Stimulated activated CD8-positive, alpha-beta memory T cell treated with anti-CD3 and anti-CD28 coated beads, Interleukin-7, amount 100 ng/mL, for 48 hours (primary cell): ENCODE measurements around the gene GLMN.
"Not testable (repeated sequence)": the region's sequence is repeated elsewhere in the genome, so short reads cannot be mapped to it uniquely, and the experiment has no call there.

Source experiments
- DNase-seq, 2 donors: peaks; one replicate each; pipeline ENCODE4 v3.0.0-alpha.2; 2020; ENCODE audit warnings: low read depth in 1 of 2; ENCODE audit errors: extremely low read depth in 1 of 2

GLMN gene

DNA sequence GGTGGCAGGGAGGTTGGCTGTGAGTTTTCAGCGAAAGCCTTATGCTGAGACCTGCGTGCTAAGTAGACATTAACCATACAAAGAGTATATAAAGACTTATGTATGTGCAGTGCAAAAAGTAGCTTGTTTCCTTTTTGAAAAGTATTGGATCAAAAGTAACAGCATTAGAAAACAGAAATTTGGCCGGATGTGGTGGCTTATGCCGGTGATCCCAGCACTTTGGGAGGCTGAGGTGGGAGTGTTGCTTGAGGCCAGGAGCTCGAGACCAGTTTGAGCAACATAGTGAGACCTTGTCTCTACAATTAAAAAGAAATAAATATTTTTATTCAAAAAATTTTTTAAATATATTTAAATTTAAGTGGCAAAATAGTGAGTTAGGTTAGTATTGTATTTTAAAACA lies 2.2 kb upstream of the GLMN start:
- DNase-seq, result no peak

DNA sequence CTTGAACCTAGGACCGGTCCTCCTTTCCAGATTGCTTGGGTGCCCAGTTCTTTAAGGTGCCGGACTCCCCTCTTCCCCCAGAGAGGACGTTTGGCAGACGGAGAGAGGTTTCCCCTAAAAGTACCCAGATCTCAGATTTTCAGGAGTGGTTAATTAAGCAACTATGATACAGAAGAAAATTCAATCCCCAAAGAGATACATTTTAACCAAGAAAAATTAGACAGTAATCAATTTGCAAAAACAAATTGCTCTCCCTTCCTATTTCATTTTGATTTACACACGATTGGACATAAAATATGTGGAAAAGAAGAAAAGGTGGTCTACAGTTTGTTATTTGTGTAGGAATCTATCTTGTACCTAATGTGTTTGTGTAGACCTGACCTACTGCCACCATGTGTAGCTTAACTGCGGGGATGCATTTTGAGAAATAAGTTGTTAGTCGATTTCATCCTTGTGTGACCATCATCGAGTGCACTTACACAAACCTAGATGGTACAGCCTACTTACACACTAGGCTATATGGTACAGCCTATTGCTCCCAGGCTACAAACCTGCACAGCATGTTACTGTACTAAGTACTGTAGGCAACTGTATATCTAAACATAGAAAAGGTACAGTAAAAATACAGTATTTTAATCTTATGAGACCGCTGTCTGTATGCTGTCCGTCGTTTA lies 827 bp upstream of the GLMN start:
- DNase-seq, result no peak

DNA sequence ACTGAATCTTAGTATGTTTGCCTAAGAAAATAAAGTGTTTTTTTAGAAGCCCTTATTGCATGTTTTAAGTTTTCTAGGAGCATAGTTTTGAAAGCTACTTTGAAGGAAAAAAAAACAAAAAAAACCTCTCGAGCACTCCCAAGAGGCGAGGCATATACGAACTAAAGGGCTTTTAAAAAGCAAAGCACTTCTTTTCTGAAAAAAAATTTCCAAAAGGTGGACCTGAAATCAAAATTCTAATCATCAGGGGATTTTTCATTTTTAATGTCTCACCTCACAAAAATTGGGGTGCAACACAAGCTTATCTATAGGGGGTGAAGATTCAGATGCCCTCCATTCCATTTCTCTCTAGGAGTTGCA lies 594 bp downstream of the GLMN start:
- DNase-seq, result no peak

DNA sequence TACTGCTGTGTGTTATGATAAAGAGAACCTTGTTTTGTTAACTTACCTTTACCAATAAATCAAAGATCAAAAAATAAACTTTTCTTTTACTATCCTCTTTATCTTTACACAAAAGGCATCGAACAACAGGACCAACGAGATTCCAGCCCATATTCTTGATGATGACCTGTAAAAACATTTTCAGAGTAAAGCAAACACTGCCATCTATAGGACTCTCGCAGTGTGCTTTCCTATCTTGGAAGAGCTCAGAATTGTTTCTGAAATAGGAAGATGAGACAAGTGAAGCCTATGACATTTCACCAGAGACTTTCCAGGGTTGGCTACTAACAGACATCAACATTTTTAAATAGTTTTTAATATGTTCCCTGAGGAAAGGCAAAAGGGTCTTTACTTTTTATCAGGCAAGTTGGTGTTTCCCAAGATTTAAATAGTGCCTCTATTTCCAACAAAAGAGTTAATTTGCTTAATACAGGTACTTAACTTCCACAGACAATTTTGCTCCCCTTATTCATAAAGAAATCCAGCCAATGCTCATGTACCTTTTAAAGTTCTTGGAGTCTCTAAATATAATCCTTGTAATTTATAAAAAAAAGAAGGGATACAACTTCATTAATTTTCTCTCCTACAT lies 7.3 kb downstream of the GLMN start:
- DNase-seq, result no peak

- not testable (repeated sequence) for DNase-seq
Observed at GRCh38 chr1:92281411-92281810, 17.4 kb downstream of the GLMN start.

DNA sequence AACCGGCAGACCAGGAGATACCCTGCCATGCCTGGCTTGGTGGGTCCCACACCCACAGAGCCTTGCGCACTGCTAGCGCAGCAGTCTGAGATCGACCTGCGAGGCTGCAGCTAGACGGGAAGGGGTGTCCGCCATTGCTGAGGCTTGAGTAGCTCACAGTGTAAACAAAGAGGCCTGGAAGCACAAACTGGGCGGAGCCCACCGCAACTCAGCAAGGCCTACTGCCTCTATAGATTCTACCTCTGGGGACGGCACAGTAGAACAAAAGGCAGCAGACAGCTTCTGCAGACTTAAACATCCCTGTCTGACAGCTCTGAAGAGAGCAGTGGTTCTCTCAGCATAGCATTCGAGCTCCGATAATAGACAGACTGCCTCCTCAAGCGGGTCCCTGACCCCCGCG lies 19.0 kb downstream of the GLMN start:
- not testable (repeated sequence) for DNase-seq

DNA sequence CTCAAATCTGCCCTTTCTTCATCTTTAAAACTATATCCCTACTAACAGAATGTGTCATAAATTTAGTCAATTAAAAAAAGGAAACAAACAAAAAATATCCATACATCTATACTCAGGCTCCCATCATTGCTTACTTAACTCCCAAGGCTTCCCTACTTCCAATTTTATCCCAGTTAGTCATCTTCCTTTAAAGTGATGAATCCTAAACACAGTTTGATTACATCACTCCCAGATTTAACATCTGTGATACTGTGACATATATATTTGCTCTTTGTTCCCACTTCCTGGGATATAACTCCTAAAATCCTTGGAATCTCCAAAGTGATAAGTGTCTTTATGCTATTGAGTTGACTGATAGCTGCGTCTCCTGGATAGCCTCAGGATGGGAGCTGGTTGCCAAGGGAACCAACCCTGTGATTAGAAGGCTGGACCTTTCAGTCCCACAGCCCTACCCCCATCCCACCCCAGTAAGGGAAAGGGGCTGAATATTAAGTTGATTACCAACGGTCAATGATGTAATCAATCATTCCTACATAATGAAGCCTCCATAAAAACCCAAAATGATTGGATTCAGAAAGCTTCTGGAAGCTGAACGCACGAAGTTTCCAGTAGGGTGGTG lies 21.6 kb downstream of the GLMN start:
- DNase-seq, result no peak

DNA sequence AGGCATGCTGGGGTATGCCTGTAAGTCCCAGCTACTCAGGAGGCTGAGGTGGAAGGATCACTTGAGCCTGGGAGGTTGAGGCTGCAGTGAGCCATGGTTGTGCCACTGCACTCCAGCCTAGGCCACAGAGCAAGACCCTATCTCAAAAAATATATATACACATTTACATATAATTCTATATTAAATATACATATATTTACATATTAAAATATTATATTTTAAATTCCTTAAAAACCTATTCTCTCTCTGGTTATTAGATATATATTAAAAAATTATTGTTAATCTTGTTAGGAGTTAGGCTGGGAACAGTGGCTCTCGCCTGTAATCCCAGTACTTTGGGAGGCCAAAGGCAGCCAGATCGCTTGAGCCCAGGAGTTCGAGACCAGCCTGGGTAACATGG lies 22.7 kb downstream of the GLMN start:
- DNase-seq, result no peak

GRCh38 chr1:92274939-92275338 lies 23.8 kb downstream of the GLMN start:
- no peak for DNase-seq

GRCh38 chr1:92273039-92273438 lies 25.7 kb downstream of the GLMN start:
- DNase-seq, result no peak

- no peak for DNase-seq
Observed at GRCh38 chr1:92262516-92262915, 36.3 kb downstream of the GLMN start.

GRCh38 chr1:92259350-92259749 lies 39.4 kb downstream of the GLMN start:
- no peak for DNase-seq

DNA sequence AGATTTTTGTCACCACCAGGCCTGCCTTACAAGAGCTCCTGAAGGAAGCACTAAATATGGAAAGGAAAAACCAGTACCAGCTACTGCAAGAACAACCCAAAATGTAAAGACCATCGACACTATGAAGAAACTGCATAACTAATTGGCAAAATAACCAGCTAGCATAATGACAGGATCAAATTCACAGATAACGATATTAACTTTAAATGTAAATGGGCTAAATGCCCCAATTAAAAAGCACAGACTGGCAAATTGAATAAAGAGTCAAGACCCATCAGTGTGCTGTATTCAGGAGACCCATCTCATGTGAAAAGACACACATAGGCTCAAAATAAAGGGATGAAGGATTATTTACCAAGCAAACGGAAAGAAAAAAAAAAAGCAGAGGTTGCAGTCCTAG lies 44.1 kb downstream of the GLMN start:
- DNase-seq, result not testable (repeated sequence)

DNA sequence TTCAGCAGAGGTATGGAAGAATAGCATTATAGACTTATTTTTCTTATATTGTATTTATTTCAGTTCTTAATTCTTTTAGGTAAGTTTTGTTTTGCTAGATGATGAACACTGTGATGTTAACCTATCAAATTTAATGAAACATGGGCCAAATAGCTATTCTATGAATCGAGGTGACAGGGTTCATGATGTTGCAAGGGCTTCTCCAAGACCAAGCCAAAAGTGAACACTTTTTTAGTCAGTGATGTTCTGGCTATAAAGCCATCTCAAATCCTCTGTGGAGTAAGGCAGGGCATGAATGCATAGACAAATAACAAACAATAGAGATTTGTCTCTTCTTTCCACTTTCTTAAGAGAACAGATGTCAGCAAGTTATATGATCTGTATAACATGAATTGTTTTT lies 54.4 kb downstream of the GLMN start:
- DNase-seq, result no peak

DNA sequence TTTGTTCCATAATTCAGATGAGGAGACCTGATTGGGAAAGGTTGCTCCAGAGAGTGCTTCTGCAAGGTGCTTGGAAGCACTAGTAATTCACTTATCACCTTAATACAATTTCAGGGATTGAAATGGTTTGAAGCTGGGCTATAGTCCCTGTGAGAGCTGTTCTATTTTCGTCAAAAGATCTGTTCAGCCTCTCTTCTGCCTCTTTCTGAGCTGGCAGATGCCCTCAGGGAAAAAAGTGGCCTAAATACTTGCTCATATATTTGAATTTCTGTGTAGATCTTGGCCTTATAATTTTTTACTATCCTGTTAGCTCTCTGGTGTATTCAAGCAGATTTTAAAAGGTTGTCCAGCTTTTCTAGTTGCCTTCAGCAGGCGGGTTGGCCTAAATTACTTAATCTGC lies 58.8 kb downstream of the GLMN start:
- no peak for DNase-seq

- no peak for DNase-seq
Observed at GRCh38 chr1:92230736-92231135, 68.1 kb downstream of the GLMN start.

DNA sequence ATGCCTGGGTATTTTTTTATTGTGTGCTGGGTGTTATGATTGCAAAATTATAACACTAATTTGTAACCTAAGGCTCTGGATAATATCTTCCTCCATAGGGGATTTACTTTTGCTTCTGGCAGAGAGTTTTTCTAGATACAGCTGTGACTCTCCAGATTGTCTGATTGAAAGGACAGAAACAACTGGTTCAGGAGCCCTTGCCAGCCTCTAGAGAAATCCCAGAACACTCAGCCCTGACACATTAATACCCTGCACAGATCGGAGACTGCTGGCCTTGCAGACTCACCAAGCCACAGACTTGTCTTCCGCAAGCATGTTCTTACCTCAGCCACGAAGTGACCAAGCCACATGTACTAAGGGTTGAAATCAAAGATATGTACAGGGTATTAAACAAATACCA lies 70.4 kb downstream of the GLMN start:
- no peak for DNase-seq

GRCh38 chr1:92219028-92219427 lies 79.8 kb downstream of the GLMN start:
- DNase-seq, result no peak

DNA sequence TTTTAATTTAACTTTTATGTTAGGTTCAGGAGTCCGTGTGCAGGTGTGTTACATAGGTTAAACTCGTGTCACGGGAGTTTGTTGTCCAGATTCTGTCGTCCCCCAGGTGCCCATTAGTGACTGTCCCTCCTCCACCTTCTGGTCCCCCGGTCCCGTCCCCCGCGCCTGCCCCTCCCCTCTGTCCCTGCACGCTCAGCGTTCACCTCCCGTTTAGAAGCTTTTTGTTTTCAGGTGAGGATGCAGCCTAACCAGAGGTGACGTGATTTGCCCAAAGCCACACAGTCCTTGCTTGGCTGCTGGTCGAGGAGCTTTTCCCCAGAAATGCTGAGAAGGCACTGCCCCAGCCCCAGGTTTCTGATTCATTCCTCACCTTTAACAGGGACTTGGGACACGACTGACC lies 80.2 kb downstream of the GLMN start:
- DNase-seq, result no peak

GRCh38 chr1:92217721-92218120 lies 81.1 kb downstream of the GLMN start, which contains the start of gene C1orf146:
Gene C1orf146, plus strand, starts transcription at chr1:92217915. Its CDS starts 13,506 bp downstream, at chr1:92231421.
- DNase-seq, result no peak

- no peak for DNase-seq
Observed at GRCh38 chr1:92211166-92211565, 87.6 kb downstream of the GLMN start.

- no peak for DNase-seq
Observed at GRCh38 chr1:92210701-92211100, 88.1 kb downstream of the GLMN start.
